GM18520 (cell line): ENCODE data around the gene C20orf141.
"Not testable (repeated sequence)": the region's sequence is repeated elsewhere in the genome, so short reads cannot be mapped to it uniquely, and the experiment has no call there.

ENCODE experiments used
- ATAC-seq: cut with Tn5 transposase; IDR thresholded peaks from one replicate; pipeline ENCODE4 v1.9.1; 2021; ENCODE audit not compliant: unreplicated experiment

Gene C20orf141

GRCh38 chr20:2799688-2800520 is 14.9 kb upstream of the C20orf141 start:
- ATAC-seq: no peak

GRCh38 chr20:2800521-2801285 is 14.1 kb upstream of the C20orf141 start, which contains the start of gene CPXM1:
Gene CPXM1 (minus strand): TSS chr20:2800627. CDS start chr20:2800572, 55 bp downstream.
- ATAC-seq: no peak

- no peak for ATAC-seq
These were observed 13.5 kb upstream of the C20orf141 start for GRCh38 chr20:2801286-2801728.

GRCh38 chr20:2804041-2804828 is 10.6 kb upstream of the C20orf141 start:
- no peak for ATAC-seq

GRCh38 chr20:2804852-2805688 is 9.7 kb upstream of the C20orf141 start:
- ATAC-seq: no peak

GRCh38 chr20:2805689-2806350 is 9.0 kb upstream of the C20orf141 start:
- ATAC-seq: no peak

GRCh38 chr20:2806351-2806701 is 8.5 kb upstream of the C20orf141 start:
- ATAC-seq: no peak

GRCh38 chr20:2807019-2807418 is 7.8 kb upstream of the C20orf141 start:
- no peak for ATAC-seq

- ATAC-seq: not testable (repeated sequence)
These were observed 6.9 kb upstream of the C20orf141 start for GRCh38 chr20:2807929-2808328.

GRCh38 chr20:2809690-2810089 is 5.1 kb upstream of the C20orf141 start:
- no peak for ATAC-seq

GRCh38 chr20:2812189-2812588 is 2.6 kb upstream of the C20orf141 start:
- no peak for ATAC-seq

GRCh38 chr20:2814076-2814475 is 711 bp upstream of the C20orf141 start:
- no peak for ATAC-seq

- ATAC-seq: no peak
These were observed 584 bp downstream of the C20orf141 start for GRCh38 chr20:2815242-2815900.

- no peak for ATAC-seq
These were observed 1.3 kb downstream of the C20orf141 start, which contains the start of gene TMEM239 for GRCh38 chr20:2816030-2816582. Gene TMEM239 (plus strand): TSS chr20:2816364. CDS start chr20:2816555, 191 bp downstream.

- ATAC-seq: no peak
These were observed 2.0 kb downstream of the C20orf141 start for GRCh38 chr20:2816583-2817340.

- ATAC-seq: no peak
These were observed 2.5 kb downstream of the C20orf141 start for GRCh38 chr20:2817341-2817726.

- ATAC-seq: no peak
These were observed 3.3 kb downstream of the C20orf141 start for GRCh38 chr20:2817891-2818595.
